GM19328 (cell line): ENCODE results near the gene SLC66A2.
"Not testable (repeated sequence)": the region's sequence is repeated elsewhere in the genome, so short reads cannot be mapped to it uniquely, and the experiment has no call there.

Source experiments
- ATAC-seq: cut with Tn5 transposase; IDR thresholded peaks from one replicate; pipeline ENCODE4 v1.9.1; 2021; ENCODE audit warnings: mild to moderate bottlenecking, moderate library complexity; ENCODE audit not compliant: unreplicated experiment

SLC66A2 gene

GRCh38 chr18:79869591-79870300 is 81.7 kb downstream of the SLC66A2 start:
- no peak for ATAC-seq

- ATAC-seq = no peak
Measured at GRCh38 chr18:79868811-79869541, 82.5 kb downstream of the SLC66A2 start.

GRCh38 chr18:79868168-79868784 is 83.2 kb downstream of the SLC66A2 start:
- no peak for ATAC-seq

- no peak for ATAC-seq
Measured at GRCh38 chr18:79867666-79868065, 83.8 kb downstream of the SLC66A2 start.

GRCh38 chr18:79866889-79867574 is 84.4 kb downstream of the SLC66A2 start:
- no peak for ATAC-seq

- ATAC-seq = not testable (repeated sequence)
Measured at GRCh38 chr18:79865951-79866350, 85.5 kb downstream of the SLC66A2 start.

- not testable (repeated sequence) for ATAC-seq
Measured at GRCh38 chr18:79864955-79865354, 86.5 kb downstream of the SLC66A2 start.

- no peak for ATAC-seq
Measured at GRCh38 chr18:79864006-79864725, 87.3 kb downstream of the SLC66A2 start.

GRCh38 chr18:79863161-79864005 is 88.1 kb downstream of the SLC66A2 start:
- ATAC-seq = no peak

- no peak for ATAC-seq
Measured at GRCh38 chr18:79862562-79862961, 88.9 kb downstream of the SLC66A2 start.

- ATAC-seq = no peak
Measured at GRCh38 chr18:79861687-79862086, 89.8 kb downstream of the SLC66A2 start.

GRCh38 chr18:79859314-79859713 is 92.1 kb downstream of the SLC66A2 start:
- no peak for ATAC-seq

GRCh38 chr18:79857082-79857671 is 94.3 kb downstream of the SLC66A2 start:
- ATAC-seq = no peak

- no peak for ATAC-seq
Measured at GRCh38 chr18:79856119-79857007, 95.1 kb downstream of the SLC66A2 start.

- no peak for ATAC-seq
Measured at GRCh38 chr18:79855147-79855933, 96.1 kb downstream of the SLC66A2 start.

- no peak for ATAC-seq
Measured at GRCh38 chr18:79853993-79854364, 97.5 kb downstream of the SLC66A2 start.

- ATAC-seq = no peak
Measured at GRCh38 chr18:79853303-79853992, 98.0 kb downstream of the SLC66A2 start.
